ENCODE data around the gene CTXN3.

DNA sequence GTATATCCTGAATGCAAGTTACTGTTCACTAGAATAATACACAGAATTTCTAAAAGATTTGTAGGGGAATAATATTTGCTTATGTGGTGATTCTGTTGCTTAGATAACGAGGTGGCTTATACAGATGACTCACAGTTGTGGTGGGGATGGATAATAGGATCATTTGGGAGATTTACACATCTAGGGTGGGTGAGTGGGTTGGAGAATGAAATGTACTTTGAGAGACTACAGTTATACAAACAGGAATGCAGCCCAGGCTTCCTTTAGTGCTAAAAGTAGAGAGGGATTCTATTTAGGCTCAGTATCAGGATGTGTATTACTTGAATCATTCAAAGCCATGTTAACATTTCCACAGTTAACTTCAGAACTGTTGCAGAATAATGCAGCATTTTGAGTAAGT is 1.8 kb downstream of the CTXN3 start:
- no peak for TF ChIP-seq POLR2A (IDR thresholded peaks at IDR 0.05)
- TF ChIP-seq, protein P1, sequence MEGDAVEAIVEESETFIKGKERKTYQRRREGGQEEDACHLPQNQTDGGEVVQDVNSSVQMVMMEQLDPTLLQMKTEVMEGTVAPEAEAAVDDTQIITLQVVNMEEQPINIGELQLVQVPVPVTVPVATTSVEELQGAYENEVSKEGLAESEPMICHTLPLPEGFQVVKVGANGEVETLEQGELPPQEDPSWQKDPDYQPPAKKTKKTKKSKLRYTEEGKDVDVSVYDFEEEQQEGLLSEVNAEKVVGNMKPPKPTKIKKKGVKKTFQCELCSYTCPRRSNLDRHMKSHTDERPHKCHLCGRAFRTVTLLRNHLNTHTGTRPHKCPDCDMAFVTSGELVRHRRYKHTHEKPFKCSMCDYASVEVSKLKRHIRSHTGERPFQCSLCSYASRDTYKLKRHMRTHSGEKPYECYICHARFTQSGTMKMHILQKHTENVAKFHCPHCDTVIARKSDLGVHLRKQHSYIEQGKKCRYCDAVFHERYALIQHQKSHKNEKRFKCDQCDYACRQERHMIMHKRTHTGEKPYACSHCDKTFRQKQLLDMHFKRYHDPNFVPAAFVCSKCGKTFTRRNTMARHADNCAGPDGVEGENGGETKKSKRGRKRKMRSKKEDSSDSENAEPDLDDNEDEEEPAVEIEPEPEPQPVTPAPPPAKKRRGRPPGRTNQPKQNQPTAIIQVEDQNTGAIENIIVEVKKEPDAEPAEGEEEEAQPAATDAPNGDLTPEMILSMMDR (IDR thresholded peaks at IDR 0.05), result no peak

Measured in uterus (tissue), 2 donors.